OCI-M2 (cell line): ENCODE data around the gene RASL12.
"Not testable (repeated sequence)": the region's sequence is repeated elsewhere in the genome, so short reads cannot be mapped to it uniquely, and the experiment has no call there.

Source experiments
- DNase-seq: peaks from one replicate; lab custom pipeline; 2025; ENCODE audit not compliant: unreplicated experiment; lab: John Stamatoyannopoulos, UW

Gene RASL12

GRCh38 chr15:65067645-65068402 lies at the start of gene RASL12:
RASL12 (minus strand) TSS chr15:65067991; CDS start chr15:65067835, 156 bp downstream.
- no peak for DNase-seq

- DNase-seq, result no peak
Observed at GRCh38 chr15:65115542-65115941, 47.8 kb upstream of the RASL12 start.

- no peak for DNase-seq
Observed at GRCh38 chr15:65115086-65115485, 47.3 kb upstream of the RASL12 start, which contains the start of gene UBAP1L. UBAP1L (minus strand) TSS chr15:65115200; CDS start chr15:65106215, 8,985 bp downstream.

GRCh38 chr15:65110676-65111292 lies 43.0 kb upstream of the RASL12 start:
- DNase-seq, result no peak

GRCh38 chr15:65106011-65106590 lies 38.3 kb upstream of the RASL12 start:
- no peak for DNase-seq

- DNase-seq, result no peak
Observed at GRCh38 chr15:65105038-65105437, 37.2 kb upstream of the RASL12 start.

GRCh38 chr15:65102912-65103311 lies 35.1 kb upstream of the RASL12 start:
- no peak for DNase-seq

GRCh38 chr15:65101891-65102708 lies 34.3 kb upstream of the RASL12 start:
- DNase-seq, result no peak

- DNase-seq, result no peak
Observed at GRCh38 chr15:65101411-65101890, 33.7 kb upstream of the RASL12 start.

- DNase-seq, result no peak
Observed at GRCh38 chr15:65100442-65100841, 32.7 kb upstream of the RASL12 start.

GRCh38 chr15:65099801-65100200 lies 32.0 kb upstream of the RASL12 start:
- DNase-seq, result not testable (repeated sequence)

- DNase-seq, result no peak
Observed at GRCh38 chr15:65099336-65099735, 31.5 kb upstream of the RASL12 start.

- DNase-seq, result no peak
Observed at GRCh38 chr15:65097651-65098263, 30.0 kb upstream of the RASL12 start.

- DNase-seq, result no peak
Observed at GRCh38 chr15:65096481-65097385, 28.9 kb upstream of the RASL12 start.

- DNase-seq, result no peak
Observed at GRCh38 chr15:65095747-65096104, 27.9 kb upstream of the RASL12 start.

- DNase-seq, result no peak
Observed at GRCh38 chr15:65095011-65095746, 27.4 kb upstream of the RASL12 start.

GRCh38 chr15:65094294-65094995 lies 26.7 kb upstream of the RASL12 start:
- no peak for DNase-seq

- DNase-seq, result not testable (repeated sequence)
Observed at GRCh38 chr15:65093793-65094170, 26.0 kb upstream of the RASL12 start.
